Endothelial cell of umbilical vein (primary cell): Measurements from ENCODE around the gene RND2.

Source experiments
- CTCF ChIP-seq, 2 donors: IDR thresholded peaks; 1 replicate in 1 of 2; 2 replicates in 1 of 2; pipeline ENCODE4 v1.5.1; 2011; ENCODE audit warnings: low read length in 2 of 2, mild to moderate bottlenecking in 2 of 2, moderate library complexity in 2 of 2, control low read depth in 1 of 2, inconsistent platforms in 1 of 2, low read depth in 1 of 2; ENCODE audit not compliant: insufficient read depth in 1 of 2; ENCODE audit errors: extremely low read depth in 1 of 2
- EZH2 ChIP-seq: IDR thresholded peaks from 2 replicates; pipeline ENCODE4 v1.6.1; 2012; ENCODE audit warnings: borderline replicate concordance, low read depth, mild to moderate bottlenecking, moderate library complexity, low read length, inconsistent platforms; ENCODE audit not compliant: severe bottlenecking
- FOS ChIP-seq: IDR thresholded peaks from 2 replicates; pipeline ENCODE4 v1.6.1; 2011; ENCODE audit warnings: mild to moderate bottlenecking, low read length, moderate library complexity, borderline replicate concordance; ENCODE audit not compliant: insufficient read depth
- GATA2 ChIP-seq: IDR thresholded peaks from 2 replicates; pipeline ENCODE4 v1.7.0; 2011; ENCODE audit warnings: low read depth, mild to moderate bottlenecking, moderate library complexity, mixed read lengths, low read length; ENCODE audit not compliant: insufficient read length, insufficient read depth
- MAX ChIP-seq: IDR thresholded peaks from 2 replicates; pipeline ENCODE4 v1.6.1; 2011; ENCODE audit not compliant: insufficient read depth, insufficient read length
- MYC ChIP-seq: IDR thresholded peaks from one replicate; pipeline ENCODE4 v1.6.1; 2011; ENCODE audit warnings: mild to moderate bottlenecking, low read depth, low read length
- POLR2A ChIP-seq: IDR thresholded peaks from 2 replicates; pipeline ENCODE4 v1.6.1; 2012; ENCODE audit warnings: low read depth, mild to moderate bottlenecking, control low read depth, low read length
- POLR2AphosphoS5 ChIP-seq: IDR thresholded peaks from 2 replicates; pipeline ENCODE4 v1.6.1; 2012; ENCODE audit warnings: low read depth, mild to moderate bottlenecking, control low read depth, low read length, moderate library complexity; ENCODE audit not compliant: insufficient read depth

GRCh38 chr17:43043307-43043706, 18.3 kb downstream of the RND2 start:
- no peak for TF ChIP-seq CTCF (IDR thresholded peaks at IDR 0.05; ENCODE audit: extremely low read depth in 1 of 2, insufficient read depth in 1 of 2, low read depth in 1 of 2, low read length in 2 of 2)
- TF ChIP-seq MAX, result no peak
- no peak for TF ChIP-seq MYC
- TF ChIP-seq EZH2, result no peak
- TF ChIP-seq FOS, result no peak
- TF ChIP-seq POLR2A, result no peak
- no peak for TF ChIP-seq POLR2AphosphoS5
- TF ChIP-seq GATA2, result no peak
